Heart left ventricle (tissue), 13 donors: ENCODE data around the gene OR1S1.

Experiments used
- POLR2A ChIP-seq, 2 donors: fragments of 450-650 bp; IDR thresholded peaks; one replicate each; pipeline ENCODE4 v1.6.1; 2017; ENCODE audit warnings: antibody characterized with exemption in 2 of 2, mild to moderate bottlenecking in 2 of 2, moderate library complexity in 2 of 2
- TF ChIP-seq, protein P1 (sequence below), 12 donors: fragments of 200-600 bp; sonication (generic) in 4 of 12; IDR thresholded peaks; one replicate each; pipeline versions ENCODE4 v1.5.0 to v1.8.0; 2018 to 2022; ENCODE audit warnings: antibody characterized with exemption in 12 of 12, mild to moderate bottlenecking in 5 of 12
- donor health status: ischemic (EF 13 %, LVEDD 7.1; RV severe dilation, severe dysfunction).
- donor health status: DM: no; HTN: yes; CAD: no.
- donor health status: DM: no; HTN: no; CAD: no.
- donor health status: ischemic (EF 25% LVEDD 6.9; RV normal size, moderate dysfunction).
- donor health status: ischemic (EF 25% LVEDD 5.7; RV mildly dilated, moderate dysfunction).
- donor health status: ischemic (EF 35%, LVEDD 5.7; RV mildly dilated, moderate dysfunction).
- donor health status: nonischemic (EF 11% LVEDD 7.7; RV severe dilation, severe dysfunction).
- donor health status: DM: yes; HTN: yes; CAD: no.
- donor health status: PGD.
- donor health status: ischemic (EF 29% LVEDD 5.4; RV normal size, mild dysfunction).
- donor health status: nonischemic (EF 23%, LVEDD 6.1; RV moderate dilation, normal function).

GRCh38 chr11:58177409-58178054 lies 35.0 kb upstream of the OR1S1 start:
- TF ChIP-seq, protein P1, sequence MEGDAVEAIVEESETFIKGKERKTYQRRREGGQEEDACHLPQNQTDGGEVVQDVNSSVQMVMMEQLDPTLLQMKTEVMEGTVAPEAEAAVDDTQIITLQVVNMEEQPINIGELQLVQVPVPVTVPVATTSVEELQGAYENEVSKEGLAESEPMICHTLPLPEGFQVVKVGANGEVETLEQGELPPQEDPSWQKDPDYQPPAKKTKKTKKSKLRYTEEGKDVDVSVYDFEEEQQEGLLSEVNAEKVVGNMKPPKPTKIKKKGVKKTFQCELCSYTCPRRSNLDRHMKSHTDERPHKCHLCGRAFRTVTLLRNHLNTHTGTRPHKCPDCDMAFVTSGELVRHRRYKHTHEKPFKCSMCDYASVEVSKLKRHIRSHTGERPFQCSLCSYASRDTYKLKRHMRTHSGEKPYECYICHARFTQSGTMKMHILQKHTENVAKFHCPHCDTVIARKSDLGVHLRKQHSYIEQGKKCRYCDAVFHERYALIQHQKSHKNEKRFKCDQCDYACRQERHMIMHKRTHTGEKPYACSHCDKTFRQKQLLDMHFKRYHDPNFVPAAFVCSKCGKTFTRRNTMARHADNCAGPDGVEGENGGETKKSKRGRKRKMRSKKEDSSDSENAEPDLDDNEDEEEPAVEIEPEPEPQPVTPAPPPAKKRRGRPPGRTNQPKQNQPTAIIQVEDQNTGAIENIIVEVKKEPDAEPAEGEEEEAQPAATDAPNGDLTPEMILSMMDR (IDR thresholded peaks at IDR 0.05), result no peak
- TF ChIP-seq POLR2A (IDR thresholded peaks at IDR 0.05), result no peak
